PC-3 (cell line): ENCODE results near the gene ABLIM1. TPM values are rescaled to one million over a fixed set of nuclear protein-coding genes. Genes with fewer than 3 reads are reported as not detected.

Source experiments
- ATAC-seq: fragments of 200-7000 bp; cut with Tn5 transposase; 2 replicates; pipeline ENCODE4 v1.9.1; 2020; ENCODE audit warnings: mild to moderate bottlenecking, moderate library complexity
- BruUV-seq: library from RNA; stranded (reverse); fragments of 400-500 nt; replicated peaks from 2 replicates; lab custom pipeline; 2021; lab: Mats Ljungman, UMichigan
- CTCF ChIA-PET: fragments of 300-600 bp; sonication (Branson Sonifier 250); formaldehyde crosslinking; loops from one replicate; lab custom pipeline; 2022; ENCODE audit warnings: antibody characterized with exemption; lab: Charles Lee
- POLR2A ChIA-PET: fragments of 300-600 bp; sonication (Branson Sonifier 250); formaldehyde crosslinking; loops from one replicate; lab custom pipeline; 2022; ENCODE audit warnings: antibody characterized with exemption; ENCODE audit not compliant: unreplicated experiment; lab: Charles Lee
- DNase-seq: peaks from one replicate; pipeline ENCODE4 v3.0.0-alpha.2; 2015
- H2AFZ ChIP-seq: fragments of 300-600 bp; sonication (generic); 2 replicates; pipeline ENCODE4 v1.6.0; 2016; ENCODE audit warnings: antibody characterized with exemption, low read length
- H3F3A ChIP-seq: fragments of 300-600 bp; sonication (generic); one replicate; pipeline ENCODE4 v1.6.0; 2017; ENCODE audit warnings: antibody characterized with exemption, low read length, control low read depth, mild to moderate bottlenecking; ENCODE audit not compliant: unreplicated experiment
- H3K27ac ChIP-seq: fragments of 300-600 bp; sonication (generic); 2 replicates; pipeline ENCODE4 v1.5.1; 2016; ENCODE audit warnings: mild to moderate bottlenecking, low read length
- H3K27me3 ChIP-seq: fragments of 300-600 bp; sonication (generic); 2 replicates; pipeline ENCODE4 v1.6.1; 2016; ENCODE audit warnings: low read length, mixed read lengths
- H3K36me3 ChIP-seq: fragments of 300-600 bp; sonication (generic); 2 replicates; pipeline ENCODE4 v1.6.1; 2016; ENCODE audit warnings: low read depth, mixed run types, low read length, mixed read lengths
- H3K4me1 ChIP-seq: fragments of 300-600 bp; sonication (generic); 2 replicates; pipeline ENCODE4 v1.5.1; 2016; ENCODE audit warnings: low read length; ENCODE audit not compliant: insufficient read depth
- H3K4me2 ChIP-seq: fragments of 300-600 bp; sonication (generic); 2 replicates; pipeline ENCODE4 v1.6.0; 2016; ENCODE audit warnings: low read length
- H3K4me3 ChIP-seq: fragments of 300-600 bp; sonication (generic); 2 replicates; pipeline ENCODE4 v1.5.1; 2016; ENCODE audit warnings: mild to moderate bottlenecking, low read length, mixed read lengths
- H3K79me2 ChIP-seq: fragments of 300-600 bp; sonication (generic); 2 replicates; pipeline ENCODE4 v1.6.1; 2017; ENCODE audit warnings: low read length, mixed read lengths
- H3K9ac ChIP-seq: fragments of 300-600 bp; sonication (generic); 2 replicates; pipeline ENCODE4 v1.6.0; 2016; ENCODE audit warnings: mild to moderate bottlenecking, low read length
- H3K9me2 ChIP-seq: fragments of 300-600 bp; sonication (generic); replicated peaks from 2 replicates; pipeline ENCODE4 v1.6.1; 2016; ENCODE audit warnings: mixed run types, low read length, mixed read lengths
- H3K9me3 ChIP-seq: fragments of 300-600 bp; sonication (generic); 2 replicates; pipeline ENCODE4 v1.6.1; 2016; ENCODE audit warnings: low read length, mixed read lengths
- H4K20me1 ChIP-seq: fragments of 300-600 bp; sonication (generic); 2 replicates; pipeline ENCODE4 v1.6.1; 2016; ENCODE audit warnings: low read length, mixed read lengths
- EZH2 ChIP-seq: fragments of 300-600 bp; sonication (generic); IDR thresholded peaks from one replicate; pipeline ENCODE4 v1.6.1; 2017; ENCODE audit warnings: antibody characterized with exemption, mild to moderate bottlenecking, low read length; ENCODE audit not compliant: unreplicated experiment
- EZH2phosphoT487 ChIP-seq: fragments of 300-600 bp; sonication (generic); IDR thresholded peaks from 2 replicates; pipeline ENCODE4 v1.6.1; 2018; ENCODE audit warnings: mild to moderate bottlenecking, antibody characterized with exemption, low read length, borderline replicate concordance
- intact Hi-C: fragments of 100-400 bp; cut with micrococcal nuclease; formaldehyde crosslinking; loops from 2 replicates; pipeline ENCODE4 v1.9.0; 2023
- total RNA-seq: library from RNA; depleted of rRNA; stranded (reverse); fragments of >200 nt; gene quantifications from 2 replicates; pipeline ENCODE4 v1.2.3, GENCODE V29; 2014
- TF ChIP-seq, protein P1 (sequence below): fragments of 300-600 bp; sonication (generic); conservative IDR thresholded peaks from 2 replicates; pipeline ENCODE4 v1.5.1; 2017; ENCODE audit warnings: antibody characterized with exemption, low read depth, mild to moderate bottlenecking, low read length

The ABLIM1 gene
- total RNA-seq, 1 experiment from 2014 or later: 12.3 TPM

DNA sequence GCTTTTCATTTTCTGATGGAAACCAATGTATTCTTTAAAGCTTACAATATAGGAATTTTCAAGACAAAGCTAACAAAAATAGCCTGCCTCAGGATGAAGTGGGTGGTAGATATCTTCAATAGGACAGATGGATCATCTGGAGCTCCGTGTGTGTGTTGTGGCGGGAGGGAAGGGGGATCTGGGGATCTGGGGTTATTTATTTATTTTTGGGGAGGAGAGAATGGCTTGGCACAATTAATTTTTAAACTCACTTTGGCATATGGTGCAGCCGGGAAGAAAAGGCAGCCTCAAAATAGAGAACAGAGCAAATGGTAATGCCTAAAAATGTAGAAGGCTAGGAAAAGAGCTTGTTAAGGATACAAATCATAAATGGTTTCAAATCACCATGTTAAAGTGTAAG lies 11.6 kb upstream of the ABLIM1 start:
- Histone ChIP-seq H2AFZ (no peak overlapping the region), H4K20me1 (no peaks in the 10 kb centered on the region), H3K27me3 (no peaks in the 10 kb centered on the region), H3K4me3 (no peak overlapping the region), H3K9ac (no peak overlapping the region), H3K79me2 (no peaks in the 10 kb centered on the region), H3K9me3 (no peaks in the 10 kb centered on the region), H3K4me1 (no peaks in the 10 kb centered on the region), H3K9me2 (no peaks in the 10 kb centered on the region), H3K4me2 (no peak overlapping the region), H3F3A (no peaks in the 10 kb centered on the region), H3K36me3 (no peaks in the 10 kb centered on the region), H3K27ac (no peak overlapping the region)
- ChIA-PET POLR2A (no interaction called here), CTCF (no interaction called here)
- TF ChIP-seq, protein P1, sequence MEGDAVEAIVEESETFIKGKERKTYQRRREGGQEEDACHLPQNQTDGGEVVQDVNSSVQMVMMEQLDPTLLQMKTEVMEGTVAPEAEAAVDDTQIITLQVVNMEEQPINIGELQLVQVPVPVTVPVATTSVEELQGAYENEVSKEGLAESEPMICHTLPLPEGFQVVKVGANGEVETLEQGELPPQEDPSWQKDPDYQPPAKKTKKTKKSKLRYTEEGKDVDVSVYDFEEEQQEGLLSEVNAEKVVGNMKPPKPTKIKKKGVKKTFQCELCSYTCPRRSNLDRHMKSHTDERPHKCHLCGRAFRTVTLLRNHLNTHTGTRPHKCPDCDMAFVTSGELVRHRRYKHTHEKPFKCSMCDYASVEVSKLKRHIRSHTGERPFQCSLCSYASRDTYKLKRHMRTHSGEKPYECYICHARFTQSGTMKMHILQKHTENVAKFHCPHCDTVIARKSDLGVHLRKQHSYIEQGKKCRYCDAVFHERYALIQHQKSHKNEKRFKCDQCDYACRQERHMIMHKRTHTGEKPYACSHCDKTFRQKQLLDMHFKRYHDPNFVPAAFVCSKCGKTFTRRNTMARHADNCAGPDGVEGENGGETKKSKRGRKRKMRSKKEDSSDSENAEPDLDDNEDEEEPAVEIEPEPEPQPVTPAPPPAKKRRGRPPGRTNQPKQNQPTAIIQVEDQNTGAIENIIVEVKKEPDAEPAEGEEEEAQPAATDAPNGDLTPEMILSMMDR: no peak
- TF ChIP-seq EZH2phosphoT487 (no peak), EZH2 (no peak)
- ATAC-seq (no peak), DNase-seq (no peak)
- BruUV-seq: no TSS peak
- intact Hi-C loops: no loop called here

DNA sequence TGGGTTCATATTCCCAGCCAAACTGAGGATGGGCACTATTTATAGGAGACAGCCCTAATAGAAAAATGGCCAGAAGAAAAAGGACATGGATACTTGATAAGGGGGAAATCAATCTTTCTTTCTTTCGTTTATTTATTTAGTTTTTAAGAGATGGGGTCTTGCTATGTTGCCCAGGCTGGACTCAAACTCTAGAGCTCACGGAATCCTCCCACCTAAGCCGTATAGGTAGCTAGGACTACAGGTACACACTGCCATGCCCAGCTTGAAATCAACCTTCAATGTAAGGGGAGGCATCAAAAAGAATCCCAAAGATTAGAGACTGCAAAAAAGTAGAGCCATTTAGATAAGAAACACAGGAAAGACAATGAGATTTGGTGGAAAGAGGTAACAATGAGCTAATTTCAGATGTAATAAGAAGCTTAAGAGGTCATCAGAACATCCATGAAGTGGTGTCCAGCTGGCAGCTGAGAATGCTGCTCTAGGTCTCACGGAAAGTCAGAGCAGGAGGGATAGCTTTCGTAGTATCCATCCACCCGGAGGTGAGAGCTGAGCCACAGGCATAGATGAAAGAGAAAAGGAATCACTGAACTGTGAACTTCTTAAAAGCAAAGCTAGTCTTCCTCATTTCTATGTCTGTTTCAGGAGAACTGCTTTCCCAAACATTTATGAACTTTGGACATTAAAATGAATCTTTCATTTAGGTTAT lies 10.5 kb upstream of the ABLIM1 start:
- intact Hi-C loops: no loop called here
- H3K27me3 ChIP-seq: no peaks in the 10 kb centered on the region
- H3F3A ChIP-seq: no peaks in the 10 kb centered on the region
- ChIA-PET CTCF (no interaction called here), POLR2A (no interaction called here)
- H4K20me1 ChIP-seq: no peaks in the 10 kb centered on the region
- H3K4me1 ChIP-seq: no peaks in the 10 kb centered on the region
- H3K9me2 ChIP-seq: no peaks in the 10 kb centered on the region
- no peak overlapping the region for H2AFZ ChIP-seq
- no peaks in the 10 kb centered on the region for H3K36me3 ChIP-seq
- TF ChIP-seq EZH2phosphoT487 (no peak), EZH2 (no peak)
- TF ChIP-seq, protein P1: no peak
- no peak overlapping the region for H3K4me2 ChIP-seq
- no peak overlapping the region for H3K27ac ChIP-seq
- H3K9ac ChIP-seq: no peak overlapping the region
- no TSS peak for BruUV-seq
- H3K9me3 ChIP-seq: no peaks in the 10 kb centered on the region
- no peaks in the 10 kb centered on the region for H3K79me2 ChIP-seq
- no peak overlapping the region for H3K4me3 ChIP-seq
- no peak for DNase-seq
- no peak for ATAC-seq

DNA sequence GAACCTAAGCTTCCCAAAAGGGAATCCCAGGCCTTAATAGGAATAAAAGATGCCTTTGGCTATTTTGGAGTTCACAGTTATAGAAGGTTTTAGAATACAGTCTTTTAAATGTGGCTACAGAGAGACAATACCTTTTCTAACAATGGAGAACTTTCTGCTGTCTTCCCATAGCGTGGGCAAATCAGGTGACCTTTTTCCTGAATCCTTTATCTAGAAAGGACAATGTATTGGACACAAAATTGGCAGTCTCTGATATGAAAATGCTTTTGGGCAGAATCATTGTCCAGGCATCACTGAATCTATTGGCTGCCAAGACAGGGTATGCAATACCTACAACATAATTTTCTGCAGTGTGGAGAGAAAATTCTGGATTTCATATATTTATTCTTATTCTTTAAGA lies 7.8 kb upstream of the ABLIM1 start:
- BruUV-seq: no TSS peak
- H3K27ac ChIP-seq: no peak overlapping the region
- H3K4me1 ChIP-seq: no peaks in the 10 kb centered on the region
- H3K9me2 ChIP-seq: no peaks in the 10 kb centered on the region
- H3K79me2 ChIP-seq: no peaks in the 10 kb centered on the region
- CTCF ChIA-PET: interaction anchor here (0.7 kb wide), 1 partner anchor 16 kb away, joined by 3 read pairs; no protein-coding TSS in a partner anchor
- POLR2A ChIA-PET: no interaction called here
- H3K36me3 ChIP-seq: no peaks in the 10 kb centered on the region
- H2AFZ ChIP-seq: no peak overlapping the region
- ATAC-seq: no peak
- H3K27me3 ChIP-seq: no peaks in the 10 kb centered on the region
- no peaks in the 10 kb centered on the region for H3K9me3 ChIP-seq
- H4K20me1 ChIP-seq: no peaks in the 10 kb centered on the region
- TF ChIP-seq EZH2phosphoT487 (no peak), EZH2 (no peak)
- TF ChIP-seq, protein P1: no peak
- no peaks in the 10 kb centered on the region for H3F3A ChIP-seq
- H3K9ac ChIP-seq: no peak overlapping the region
- intact Hi-C loops: no loop called here
- H3K4me2 ChIP-seq: no peak overlapping the region
- no peak for DNase-seq
- no peak overlapping the region for H3K4me3 ChIP-seq
